Stimulated activated CD4-positive, alpha-beta T cell treated with anti-CD3 and anti-CD28 coated beads, TNF-alpha, amount 100 ng/mL, for 24 hours (primary cell): ENCODE measurements around the gene TET3.
"Not testable (repeated sequence)": the region's sequence is repeated elsewhere in the genome, so short reads cannot be mapped to it uniquely, and the experiment has no call there.

Source experiments
- DNase-seq, 3 experiments: peaks; one replicate each; pipeline ENCODE4 v3.0.0-alpha.2; 2020; ENCODE audit warnings: low read depth in 3 of 3

Gene TET3

GRCh38 chr2:73984203-73984921, at the start of gene TET3:
Gene TET3, plus strand, starts transcription at chr2:73984910. Its CDS starts 1,494 bp downstream, at chr2:73986404.
- peak in 1 of 3 experiments; percentile 65 for DNase-seq

GRCh38 chr2:73935641-73936040, 49.1 kb upstream of the TET3 start:
- no peak for DNase-seq

GRCh38 chr2:73937103-73937885, 47.4 kb upstream of the TET3 start:
- DNase-seq: no peak

GRCh38 chr2:73937899-73938298, 46.8 kb upstream of the TET3 start:
- DNase-seq: no peak

- no peak for DNase-seq
Measured at GRCh38 chr2:73938718-73939352, 45.9 kb upstream of the TET3 start.

- DNase-seq: no peak
Measured at GRCh38 chr2:73939419-73939818, 45.3 kb upstream of the TET3 start.

- DNase-seq: not testable (repeated sequence)
Measured at GRCh38 chr2:73940066-73940465, 44.6 kb upstream of the TET3 start.

- no peak for DNase-seq
Measured at GRCh38 chr2:73942664-73943063, 42.0 kb upstream of the TET3 start.

- DNase-seq: no peak
Measured at GRCh38 chr2:73944714-73945113, 40.0 kb upstream of the TET3 start.

- no peak for DNase-seq
Measured at GRCh38 chr2:73946215-73946614, 38.5 kb upstream of the TET3 start.

GRCh38 chr2:73946666-73947065, 38.0 kb upstream of the TET3 start:
- no peak for DNase-seq

- no peak for DNase-seq
Measured at GRCh38 chr2:73947412-73948018, 37.2 kb upstream of the TET3 start.

GRCh38 chr2:73949802-73950201, 34.9 kb upstream of the TET3 start:
- no peak for DNase-seq

- DNase-seq: no peak
Measured at GRCh38 chr2:73952499-73953446, 31.9 kb upstream of the TET3 start.

- no peak for DNase-seq
Measured at GRCh38 chr2:73956218-73956865, 28.4 kb upstream of the TET3 start.

- no peak for DNase-seq
Measured at GRCh38 chr2:73961274-73961673, 23.4 kb upstream of the TET3 start.

- no peak for DNase-seq
Measured at GRCh38 chr2:73961823-73962615, 22.7 kb upstream of the TET3 start.

- no peak for DNase-seq
Measured at GRCh38 chr2:73962798-73963197, 21.9 kb upstream of the TET3 start.

GRCh38 chr2:73963385-73964120, 21.2 kb upstream of the TET3 start:
- DNase-seq: peak in 1 of 3 experiments; percentile 38
